HG03060 (cell line): Measurements from ENCODE around the gene PPM1L.

Source experiments
- ATAC-seq: cut with Tn5 transposase; IDR thresholded peaks from one replicate; pipeline ENCODE4 v1.9.1; 2021; ENCODE audit warnings: low read depth, moderate number of reproducible peaks; ENCODE audit not compliant: unreplicated experiment

The PPM1L gene

DNA sequence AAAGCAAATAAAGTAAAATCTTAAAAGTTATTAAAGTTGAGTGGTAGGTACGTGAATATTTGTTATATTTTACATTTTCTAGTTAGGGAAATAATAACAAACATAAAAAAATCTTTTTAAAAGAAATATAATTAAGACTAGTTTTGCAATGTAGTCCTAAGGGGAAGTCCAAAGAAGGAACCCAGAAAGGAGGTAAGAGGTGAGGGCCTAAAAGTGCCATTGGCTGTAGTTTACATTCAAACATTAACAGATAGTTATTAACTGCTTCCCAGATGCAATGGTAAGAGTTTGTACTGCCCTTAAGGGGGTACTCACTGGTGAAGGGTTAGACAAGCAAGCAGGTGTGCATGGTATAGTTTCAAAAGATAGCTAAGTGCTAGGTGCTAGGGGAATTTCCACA, 269.9 kb downstream of the PPM1L start:
- ATAC-seq: no peak

DNA sequence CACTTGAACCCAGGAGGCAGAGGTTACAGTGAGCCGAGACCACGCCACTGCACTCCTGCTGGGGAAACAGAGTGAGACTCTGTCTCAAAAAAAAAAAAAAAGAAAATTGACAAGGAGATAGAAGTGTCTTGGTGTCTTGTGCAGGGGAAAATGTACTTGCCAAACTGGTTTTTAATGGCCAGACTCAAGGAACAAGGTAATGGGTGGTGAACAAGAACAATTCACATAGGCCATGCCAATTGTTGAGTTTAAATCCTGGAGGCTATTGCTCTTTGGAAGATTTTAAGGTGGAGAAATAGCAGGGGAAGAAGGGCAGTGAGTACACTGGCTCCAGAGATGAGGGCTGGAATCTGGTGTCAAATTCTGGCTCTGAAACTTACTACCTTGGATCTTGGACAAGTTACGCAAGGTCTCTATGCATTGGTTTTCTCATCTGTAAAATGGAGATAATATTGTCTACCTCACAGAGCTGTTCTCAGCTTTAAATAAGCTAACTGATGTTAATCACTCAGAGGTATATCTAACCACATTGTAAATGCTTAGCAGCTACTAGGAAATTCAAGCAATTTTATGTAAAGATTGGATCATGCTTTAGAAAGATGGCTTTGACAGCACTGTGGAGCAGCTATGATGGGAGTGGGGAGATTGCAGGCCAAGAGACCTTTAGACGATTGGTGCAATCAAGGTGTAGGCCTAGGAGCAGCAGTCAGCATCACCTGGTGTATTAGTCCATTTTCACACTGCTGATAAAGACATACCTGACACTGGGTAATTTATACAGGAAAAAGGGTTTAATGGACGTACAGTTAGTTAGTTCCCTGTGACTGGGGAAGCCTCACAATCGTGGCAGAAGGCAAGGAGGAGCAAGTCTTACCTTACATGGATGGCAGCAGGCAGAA, 270.8 kb downstream of the PPM1L start:
- ATAC-seq: no peak

DNA sequence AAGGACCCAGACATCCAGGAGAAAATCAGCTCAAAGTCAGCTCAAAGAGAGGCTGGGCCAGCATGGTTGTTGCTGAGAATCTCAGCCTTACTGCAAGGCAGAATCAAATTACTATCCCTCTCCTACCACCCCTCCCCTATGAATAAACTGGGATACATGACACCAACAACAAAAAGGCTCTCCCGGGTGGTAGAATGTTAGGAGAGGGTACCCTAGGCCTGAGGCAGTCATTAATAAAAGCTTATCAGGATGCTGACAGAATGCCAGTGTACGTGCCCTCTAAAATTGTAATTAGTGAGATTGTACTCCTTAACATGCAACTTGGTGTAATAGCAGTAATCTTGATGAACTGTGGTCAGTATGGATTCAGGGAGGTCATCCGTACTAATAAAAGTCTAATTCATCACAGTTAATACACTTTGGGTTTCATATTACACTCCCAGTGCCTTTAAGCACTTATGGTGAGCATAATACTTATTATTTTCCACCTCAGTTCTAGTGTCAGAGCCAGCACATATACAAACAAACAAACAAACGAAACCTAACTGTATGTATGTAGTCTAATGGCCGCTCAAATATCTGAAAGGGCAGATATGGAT, 272.6 kb downstream of the PPM1L start:
- ATAC-seq: no peak

DNA sequence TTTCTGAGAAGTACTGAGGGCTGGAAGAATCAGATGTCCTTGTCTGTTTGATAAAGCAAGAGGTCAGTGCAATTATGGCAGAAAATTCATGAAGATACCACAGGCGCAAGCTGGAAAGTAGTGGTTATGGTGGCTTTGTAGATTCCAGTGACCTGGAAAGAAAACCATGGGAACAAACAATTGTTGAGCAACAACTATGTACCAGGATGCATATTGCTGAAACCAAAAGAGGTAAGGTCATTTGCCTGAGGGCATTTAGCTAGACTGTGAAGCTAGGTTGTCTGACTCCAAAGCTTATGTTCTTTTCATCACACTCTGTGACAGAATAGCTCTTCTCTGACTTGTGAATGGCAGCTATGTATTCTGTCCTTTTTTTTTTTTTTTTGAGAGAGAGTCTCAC, 275.1 kb downstream of the PPM1L start:
- no peak for ATAC-seq

DNA sequence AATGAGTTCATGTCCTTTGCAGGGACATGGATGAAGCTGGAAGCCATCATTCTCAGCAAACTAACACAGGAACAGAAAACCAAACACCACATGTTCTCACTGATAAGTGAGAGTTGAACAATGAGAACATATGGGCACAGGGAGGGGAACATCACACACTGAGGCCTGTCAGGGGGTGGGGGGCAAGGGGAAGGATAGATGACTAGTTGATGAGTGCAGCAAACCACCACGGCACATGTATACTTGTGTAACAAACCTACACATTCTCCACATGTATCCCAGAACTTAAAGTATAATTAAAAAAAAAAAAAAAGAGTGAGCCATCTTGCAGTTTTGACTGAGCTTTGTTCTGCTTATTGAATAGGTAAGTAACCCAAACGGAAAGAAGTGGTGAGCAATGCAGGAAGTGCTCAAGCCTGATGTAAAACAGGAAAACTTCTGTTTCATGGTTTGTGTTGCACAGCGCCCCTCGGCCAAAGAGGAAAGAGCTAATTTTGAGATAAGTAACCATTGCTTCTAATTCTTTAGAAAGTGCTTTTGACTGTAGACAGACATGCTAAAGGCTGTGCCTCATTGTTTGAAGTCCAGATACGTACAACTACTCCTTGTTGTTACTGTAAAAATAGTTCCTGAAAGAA, 279.0 kb downstream of the PPM1L start:
- peak; percentile 68 for ATAC-seq

DNA sequence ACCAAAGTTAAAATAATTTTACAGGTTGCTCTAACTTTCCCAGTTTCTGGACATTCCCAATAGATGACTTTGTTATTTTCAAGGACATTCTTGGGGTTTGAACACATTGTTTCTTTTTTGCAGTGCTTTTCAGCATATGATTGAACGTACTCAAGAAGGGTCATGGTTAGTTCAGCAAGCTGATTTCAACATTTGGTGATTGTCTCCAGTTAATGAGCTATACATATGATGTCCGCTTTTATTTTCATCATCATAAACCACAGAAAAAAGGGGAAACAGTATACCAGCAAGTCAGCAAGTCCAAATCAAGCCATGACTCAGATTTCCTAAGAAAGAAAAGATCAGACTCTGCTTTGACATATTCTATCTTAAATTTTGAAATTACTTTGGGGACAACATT, 279.7 kb downstream of the PPM1L start:
- no peak for ATAC-seq

DNA sequence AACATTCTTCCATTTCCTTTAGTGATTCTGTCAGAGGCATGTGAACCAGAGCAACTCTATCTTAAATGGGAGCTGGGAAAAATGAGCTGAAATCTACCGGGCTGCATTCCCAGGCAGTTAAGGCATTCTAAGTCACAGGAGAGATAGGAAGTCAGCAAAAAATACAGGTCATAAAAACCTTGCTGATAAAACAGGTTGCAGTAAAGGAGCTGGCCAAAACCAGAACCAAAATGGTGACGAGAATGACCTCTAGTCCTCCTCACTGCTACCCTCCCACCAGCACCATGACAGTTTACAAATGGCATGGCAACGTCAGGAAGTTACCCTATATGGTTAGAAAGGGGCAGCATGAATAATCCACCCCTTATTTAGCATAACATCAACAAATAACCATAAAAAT, 282.7 kb downstream of the PPM1L start:
- no peak for ATAC-seq

DNA sequence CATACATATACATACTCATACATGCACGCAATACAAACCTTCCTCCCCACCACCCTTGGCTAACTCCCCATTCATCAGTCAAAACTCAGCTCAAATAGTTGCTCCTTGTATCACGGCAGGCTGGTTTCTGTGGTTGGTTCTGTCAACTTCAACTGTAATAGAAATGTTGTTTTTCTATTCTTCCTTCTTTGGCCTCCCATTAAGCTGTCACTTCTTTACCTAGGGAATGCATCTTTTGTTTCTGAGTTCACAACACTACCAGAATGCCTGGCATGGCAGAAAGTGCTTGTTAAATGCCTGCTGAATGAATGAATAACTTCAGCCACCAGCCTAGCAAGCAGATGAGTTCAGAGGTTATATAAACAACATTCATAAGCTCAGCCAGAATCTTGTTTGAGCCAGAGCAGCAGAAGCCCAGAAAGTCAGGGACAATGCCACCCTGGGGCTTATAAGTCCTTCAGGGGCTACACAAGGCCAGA, 286.0 kb downstream of the PPM1L start:
- ATAC-seq: no peak

DNA sequence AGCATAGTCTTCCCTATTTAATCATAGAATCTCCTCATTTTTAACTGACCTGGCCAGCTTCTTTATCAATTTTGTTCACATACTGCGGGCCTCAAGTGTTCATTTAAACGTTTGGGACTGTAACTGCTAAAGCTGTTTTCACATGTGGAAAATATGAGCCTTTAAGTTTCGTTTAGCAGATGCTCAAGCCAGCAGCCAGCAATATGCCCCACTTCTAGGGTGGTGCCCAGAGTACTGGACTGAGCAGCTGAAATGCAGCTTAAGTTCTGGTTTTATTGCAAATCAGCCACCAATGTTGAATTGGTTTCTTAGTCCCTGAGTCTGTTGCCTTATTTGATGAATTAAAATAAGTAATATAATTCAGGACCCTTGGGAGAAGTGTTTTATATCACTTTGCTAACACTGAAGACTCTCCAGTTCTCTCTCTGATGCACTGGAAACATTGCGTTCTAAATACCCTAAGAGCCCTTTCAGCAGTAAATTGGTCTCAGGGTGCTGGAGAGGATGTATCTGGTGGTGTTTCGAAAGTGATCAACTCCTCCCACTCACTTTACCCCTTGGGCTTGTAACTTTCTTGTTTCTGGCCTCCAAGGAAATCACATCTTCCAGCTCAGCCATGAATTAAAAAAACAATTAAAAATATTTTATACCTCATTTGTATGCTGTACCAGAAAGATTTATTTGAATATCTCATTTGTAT, 287.5 kb downstream of the PPM1L start:
- peak; percentile 83 for ATAC-seq

DNA sequence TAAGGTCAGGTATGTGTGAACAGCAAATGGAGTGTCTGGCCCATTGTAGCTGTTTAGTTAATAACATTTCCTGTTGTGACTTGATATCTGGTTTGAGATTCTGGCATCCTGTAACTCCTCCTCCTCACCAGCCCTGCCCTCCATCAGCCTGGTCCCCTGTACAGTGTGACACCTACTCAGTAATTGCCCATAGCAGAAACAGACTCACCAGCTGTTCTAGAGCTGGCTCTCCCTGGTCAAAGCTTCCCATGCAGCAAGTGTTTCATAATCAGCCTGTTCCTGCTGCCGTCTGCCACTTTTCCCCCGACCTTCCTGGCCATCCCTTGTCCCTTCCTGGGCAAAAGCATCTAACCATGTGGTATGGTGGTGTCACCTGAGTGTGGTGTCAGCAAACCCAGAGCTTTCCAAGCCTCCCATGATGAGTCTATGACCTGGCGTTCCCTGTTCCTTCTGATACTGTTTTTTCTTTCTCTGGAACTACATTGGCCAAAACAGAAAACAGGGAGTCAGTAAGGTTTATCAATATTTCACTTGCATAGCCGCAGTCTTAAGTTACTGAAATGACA, 293.7 kb downstream of the PPM1L start:
- ATAC-seq: no peak

DNA sequence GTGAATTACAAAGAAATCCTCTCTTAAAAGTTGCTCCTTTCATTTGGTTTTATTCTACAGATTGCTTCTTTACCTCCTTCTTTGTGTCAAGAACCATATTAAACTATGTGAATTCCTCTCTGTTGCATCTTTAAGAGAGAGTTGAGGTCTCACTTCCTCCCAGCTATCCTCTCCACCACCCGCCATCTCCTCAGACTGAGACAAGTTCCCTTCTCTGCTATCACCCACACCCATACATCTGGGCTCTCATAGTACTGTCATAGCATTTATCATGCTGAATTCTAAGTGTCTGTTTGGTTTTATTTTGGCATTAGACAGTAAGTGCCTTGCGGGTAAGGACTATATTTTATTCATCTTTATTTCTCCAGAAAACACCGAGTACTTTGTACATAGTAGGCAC, 294.9 kb downstream of the PPM1L start:
- ATAC-seq: no peak

DNA sequence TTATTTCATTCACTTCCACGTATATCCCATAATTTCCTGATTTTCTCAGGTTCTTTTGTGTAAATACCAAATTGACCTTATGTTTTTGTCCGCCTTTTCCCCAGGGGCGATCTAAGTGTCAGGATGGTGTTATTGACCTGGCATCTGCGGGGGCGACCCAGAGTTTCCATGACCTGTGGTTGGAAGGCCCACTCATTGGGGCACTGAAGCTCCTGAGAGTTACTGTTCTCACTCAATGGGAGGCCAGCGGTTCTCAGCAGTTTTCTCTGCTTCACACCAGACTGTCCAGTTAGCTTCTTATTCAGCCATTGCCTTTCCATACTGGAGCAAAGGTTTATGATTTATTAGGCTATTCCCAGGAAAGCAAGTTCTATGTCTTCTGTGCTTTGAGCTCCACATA, 295.8 kb downstream of the PPM1L start:
- ATAC-seq: no peak

DNA sequence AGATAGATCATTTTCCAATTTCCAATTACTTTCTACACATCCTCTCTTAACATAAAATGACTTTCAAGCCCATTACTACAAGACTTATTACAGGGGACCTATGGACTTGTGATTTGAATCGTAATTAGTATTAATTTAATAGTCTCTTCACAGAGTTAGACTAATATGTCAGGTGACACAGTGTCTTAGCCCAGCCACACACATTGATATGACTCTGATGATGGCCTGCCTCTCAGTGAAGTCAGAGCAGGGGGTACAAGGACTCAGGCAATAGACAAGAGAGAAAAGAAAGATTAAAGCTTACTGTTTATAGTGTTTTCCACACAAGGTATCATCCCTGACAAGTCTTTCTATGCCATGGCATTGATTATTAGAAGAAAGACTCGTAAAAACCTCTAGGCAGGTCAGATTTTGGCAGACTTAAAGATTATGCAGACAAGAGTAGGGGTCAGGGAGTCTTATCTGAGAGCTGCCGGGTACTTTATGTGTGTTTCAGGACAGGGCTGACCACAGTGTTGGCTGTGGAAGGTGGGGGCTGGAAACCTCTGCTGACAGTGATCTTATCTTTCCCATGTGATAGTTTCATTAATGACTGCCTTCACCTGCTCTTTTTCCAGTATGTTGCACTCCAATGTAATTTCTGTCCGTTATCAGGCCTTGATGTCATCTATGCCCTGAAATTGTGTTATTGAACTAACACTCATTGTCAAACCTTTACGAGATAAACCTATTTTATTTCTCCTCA, 299.0 kb downstream of the PPM1L start:
- no peak for ATAC-seq

DNA sequence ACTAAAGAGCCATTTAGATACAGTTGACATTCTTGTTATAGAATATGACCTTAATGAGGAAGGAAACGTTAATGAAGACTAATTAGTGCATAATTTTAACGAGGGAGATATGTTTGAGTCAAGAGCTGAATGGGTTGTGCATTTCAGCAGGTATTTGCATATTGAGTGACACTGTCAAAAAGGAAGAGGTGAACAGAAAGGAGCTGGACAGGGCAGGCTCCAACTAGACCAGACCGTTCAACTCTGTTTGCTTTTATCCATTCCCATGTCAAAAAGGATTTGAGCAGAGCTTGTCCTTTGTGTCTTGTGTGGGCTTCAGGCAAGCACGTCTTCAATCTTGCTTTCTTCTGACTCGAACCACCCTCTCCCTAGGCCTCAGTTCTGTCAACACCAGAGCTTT, 308.4 kb downstream of the PPM1L start:
- ATAC-seq: no peak

DNA sequence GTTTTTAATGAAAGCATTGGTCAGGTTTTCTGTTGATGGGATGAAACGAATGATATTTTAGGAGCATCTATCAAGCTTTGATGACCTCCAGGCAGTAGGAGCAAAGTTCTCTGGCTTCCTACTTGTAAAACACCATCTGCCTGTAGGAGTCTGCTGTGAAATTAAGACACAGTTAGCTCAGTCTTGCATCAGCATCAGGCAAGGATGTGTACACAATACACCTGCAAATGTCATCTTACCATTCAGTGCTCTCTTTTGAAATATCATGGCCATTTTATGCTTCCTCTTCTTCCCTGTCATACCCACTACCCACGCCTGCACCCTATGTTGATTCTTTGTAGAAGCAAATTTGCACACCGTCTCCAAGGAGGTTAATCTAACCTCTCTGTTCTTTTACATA, 310.9 kb downstream of the PPM1L start:
- ATAC-seq: no peak

DNA sequence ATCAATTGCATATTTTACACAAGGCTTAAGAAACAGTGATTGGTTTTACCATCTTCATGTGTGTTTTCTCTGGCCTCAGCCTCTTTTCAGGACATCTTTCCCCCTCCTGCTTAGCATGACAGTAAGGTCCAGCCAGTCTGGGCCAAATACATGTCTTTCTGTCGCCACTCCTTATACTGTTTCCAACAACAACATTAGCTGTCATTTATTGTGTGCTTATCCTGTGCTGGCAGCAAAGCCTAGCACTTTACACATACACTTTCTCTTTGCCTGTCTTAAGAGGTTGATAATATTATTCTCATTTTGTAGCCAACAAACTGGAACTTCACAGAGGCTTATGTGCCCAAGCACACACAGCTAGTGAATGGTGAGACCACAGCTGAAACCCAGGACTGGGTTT, 311.3 kb downstream of the PPM1L start:
- no peak for ATAC-seq

DNA sequence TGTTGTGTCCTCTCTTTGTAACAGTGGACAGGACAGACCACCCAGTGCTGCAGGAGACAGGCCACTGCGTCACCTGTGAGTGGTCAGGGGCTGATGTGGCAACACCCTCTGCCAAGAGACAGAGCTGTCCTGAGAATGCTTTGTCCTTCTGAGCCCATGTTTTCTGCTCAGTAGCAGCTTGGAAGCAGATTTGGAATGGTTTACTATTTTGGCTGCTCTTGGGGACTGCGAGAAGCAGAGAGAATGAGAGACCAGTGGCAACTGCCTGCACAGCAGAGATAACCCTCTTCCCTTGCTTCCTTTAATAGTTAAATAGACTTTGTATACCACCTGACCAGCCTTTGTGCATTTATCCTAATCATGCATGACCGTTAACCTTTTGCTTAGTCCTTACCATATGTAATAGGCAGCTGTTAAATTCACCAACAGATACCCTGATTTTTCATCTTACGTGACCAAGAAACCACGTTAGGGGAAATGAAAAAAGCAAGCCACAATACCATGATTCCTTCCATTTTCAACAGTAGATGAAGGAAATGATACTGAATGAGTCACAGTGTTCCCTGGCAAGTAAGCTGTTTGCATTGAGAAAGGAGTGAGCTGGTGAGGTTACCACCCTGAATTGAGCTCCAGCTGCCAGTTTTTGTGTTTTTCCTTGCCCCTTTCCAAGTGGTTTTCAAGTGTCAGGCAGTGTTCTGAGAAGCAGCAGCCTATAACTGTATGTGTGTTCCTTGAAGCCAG, 313.6 kb downstream of the PPM1L start:
- ATAC-seq: peak; percentile 97

DNA sequence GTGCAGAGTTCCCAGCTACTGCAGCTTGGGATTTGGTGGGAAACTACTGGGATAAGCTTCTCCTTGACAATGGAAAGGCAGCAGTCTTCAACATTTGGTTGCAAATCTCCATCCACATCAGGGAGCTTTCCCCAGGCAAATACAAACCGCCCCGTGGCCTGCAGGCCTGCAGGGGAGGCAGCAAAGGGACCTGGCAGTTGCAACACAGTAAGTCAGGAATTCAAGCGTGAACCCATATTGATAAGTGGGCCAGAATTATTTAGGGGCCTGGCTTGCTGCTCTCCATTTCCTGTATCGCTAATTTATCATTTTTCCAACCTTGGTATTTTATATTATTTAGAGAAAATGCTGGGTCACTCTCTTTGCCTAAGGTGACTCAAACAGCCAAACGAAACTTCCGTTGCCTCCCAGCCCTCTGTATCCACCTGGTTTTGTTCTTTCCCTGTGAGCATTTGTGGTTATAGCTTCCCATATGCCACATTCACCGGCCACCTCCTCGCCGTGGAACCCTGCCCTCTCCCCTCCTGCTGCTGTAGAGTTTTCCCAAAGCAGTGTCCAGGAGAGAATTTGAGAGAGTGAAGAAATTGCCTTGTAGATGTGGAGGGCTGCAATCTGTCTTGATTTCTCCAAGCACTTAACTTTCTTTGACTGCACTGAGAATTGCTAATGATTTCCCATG, 314.4 kb downstream of the PPM1L start:
- ATAC-seq: no peak
